HEK293T (cell line): ENCODE measurements around the gene TIMP4.

Experiments
- CTBP1 ChIP-seq: fragments of 450-650 bp; IDR thresholded peaks from 2 replicates; pipeline ENCODE4 v1.6.1; 2016; ENCODE audit warnings: borderline replicate concordance
- FOXM1 ChIP-seq: fragments of 450-650 bp; IDR thresholded peaks from 2 replicates; pipeline ENCODE4 v1.6.1; 2017; ENCODE audit warnings: mild to moderate bottlenecking, borderline replicate concordance
- SUZ12 ChIP-seq: fragments of 450-650 bp; IDR thresholded peaks from 2 replicates; pipeline ENCODE4 v1.6.1; 2016; ENCODE audit warnings: mild to moderate bottlenecking

DNA sequence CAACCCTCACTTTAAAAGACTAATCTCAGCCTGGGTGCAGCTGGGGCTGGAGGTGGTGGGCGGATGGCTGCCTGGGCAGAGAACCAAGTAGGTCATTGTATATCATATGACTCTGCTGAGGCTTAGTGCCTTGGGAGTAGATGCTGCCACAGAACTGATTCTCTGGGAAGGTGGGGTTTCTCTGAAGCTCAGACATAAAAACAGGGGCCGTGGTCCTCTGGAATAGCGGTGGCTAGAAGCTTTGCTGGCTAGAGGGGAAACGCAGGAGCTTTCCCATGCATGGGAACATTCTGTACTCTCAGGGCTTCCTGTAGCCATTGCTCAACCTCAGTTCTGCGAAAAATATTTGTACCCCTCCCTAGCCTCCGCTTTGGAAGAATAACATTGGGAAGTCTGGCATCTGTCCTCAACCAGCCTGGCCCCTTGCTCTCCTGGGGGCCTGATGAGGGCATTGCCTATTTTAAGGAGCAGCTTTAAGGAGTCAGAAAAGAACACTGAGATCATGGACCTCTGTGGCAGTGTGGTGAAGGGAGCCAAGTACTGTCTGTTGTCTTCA is 14.7 kb downstream of the TIMP4 start:
- TF ChIP-seq SUZ12: no peak
- TF ChIP-seq CTBP1: no peak
- TF ChIP-seq FOXM1: no peak
